GM12891 (cell line): Measurements from ENCODE around the gene FARS2.

Experiments used
- DNase-seq: peaks from one replicate; pipeline ENCODE4 v3.0.0; 2011; ENCODE audit warnings: low spot score; ENCODE audit not compliant: insufficient read length
- FAIRE-seq: peaks from 2 replicates; lab custom pipeline; 2011; peaks lifted over from hg19 to GRCh38; lab: Jason Lieb, UNC
- PAX5 ChIP-seq: IDR thresholded peaks from 2 replicates; pipeline ENCODE4 v1.6.1; 2011; ENCODE audit warnings: low read length, moderate library complexity, mild to moderate bottlenecking; ENCODE audit not compliant: insufficient read depth, severe bottlenecking
- POLR2A ChIP-seq: IDR thresholded peaks from 2 replicates; pipeline ENCODE4 v1.6.1; 2011; ENCODE audit warnings: low read depth, low read length, control low read depth
- POLR2AphosphoS5 ChIP-seq: IDR thresholded peaks from 2 replicates; pipeline ENCODE4 v1.6.1; 2011; ENCODE audit warnings: low read depth, low read length, control low read depth
- POU2F2 ChIP-seq: IDR thresholded peaks from 2 replicates; pipeline ENCODE4 v1.6.1; 2011; ENCODE audit warnings: low read depth, mild to moderate bottlenecking, control low read depth, low read length, moderate library complexity
- SPI1 ChIP-seq: IDR thresholded peaks from 2 replicates; pipeline ENCODE4 v1.6.1; 2011; ENCODE audit warnings: low read depth, low read length, control low read depth
- TAF1 ChIP-seq: IDR thresholded peaks from 2 replicates; pipeline ENCODE4 v1.6.1; 2011; ENCODE audit warnings: low read depth, low read length, control low read depth

FARS2 gene

GRCh38 chr6:5589422-5590141, 328.3 kb downstream of the FARS2 start:
- no peak for DNase-seq
- TF ChIP-seq SPI1 (no peak), POLR2A (no peak), POLR2AphosphoS5 (no peak), POU2F2 (no peak), PAX5 (no peak), TAF1 (no peak)
- FAIRE-seq = no peak

GRCh38 chr6:5590187-5590586, 328.9 kb downstream of the FARS2 start:
- DNase-seq (no peak), FAIRE-seq (no peak)
- no peak for TF ChIP-seq POLR2AphosphoS5

- TF ChIP-seq POU2F2 (no peak), POLR2AphosphoS5 (no peak), TAF1 (no peak), SPI1 (no peak), POLR2A (no peak), PAX5 (no peak)
- FAIRE-seq = no peak
- no peak for DNase-seq
Observed at GRCh38 chr6:5592886-5593519, 331.7 kb downstream of the FARS2 start.

- DNase-seq = no peak
- TF ChIP-seq POU2F2 = no peak
- TF ChIP-seq POLR2AphosphoS5 = no peak
- TF ChIP-seq PAX5 = no peak
- FAIRE-seq = no peak
Observed at GRCh38 chr6:5595184-5595583, 333.9 kb downstream of the FARS2 start.

GRCh38 chr6:5597413-5597812, 336.1 kb downstream of the FARS2 start:
- TF ChIP-seq SPI1 (no peak), POU2F2 (no peak), POLR2A (no peak), POLR2AphosphoS5 (no peak), PAX5 (no peak), TAF1 (no peak)
- DNase-seq = no peak
- no peak for FAIRE-seq

GRCh38 chr6:5598123-5598522, 336.8 kb downstream of the FARS2 start:
- no peak for DNase-seq
- TF ChIP-seq POLR2AphosphoS5 = no peak
- TF ChIP-seq POLR2A = no peak
- no peak for TF ChIP-seq TAF1
- no peak for TF ChIP-seq SPI1
- no peak for TF ChIP-seq POU2F2
- TF ChIP-seq PAX5 = no peak
- no peak for FAIRE-seq

GRCh38 chr6:5599127-5599526, 337.8 kb downstream of the FARS2 start:
- FAIRE-seq = no peak
- TF ChIP-seq SPI1 (no peak), POLR2AphosphoS5 (no peak), POU2F2 (no peak), PAX5 (no peak), POLR2A (no peak), TAF1 (no peak)
- no peak for DNase-seq

- DNase-seq = no peak
- FAIRE-seq = no peak
- TF ChIP-seq TAF1 = no peak
- no peak for TF ChIP-seq POU2F2
- TF ChIP-seq POLR2A = no peak
- TF ChIP-seq POLR2AphosphoS5 = no peak
- no peak for TF ChIP-seq SPI1
- no peak for TF ChIP-seq PAX5
Observed at GRCh38 chr6:5605937-5606336, 344.6 kb downstream of the FARS2 start.

GRCh38 chr6:5606546-5606945, 345.2 kb downstream of the FARS2 start:
- FAIRE-seq (no peak), DNase-seq (no peak)
- TF ChIP-seq POU2F2 (no peak), PAX5 (no peak), POLR2AphosphoS5 (no peak), TAF1 (no peak), SPI1 (no peak), POLR2A (no peak)

GRCh38 chr6:5610640-5611039, 349.3 kb downstream of the FARS2 start:
- DNase-seq (no peak), FAIRE-seq (no peak)
- TF ChIP-seq SPI1 (no peak), POLR2AphosphoS5 (no peak), TAF1 (no peak), POU2F2 (no peak), PAX5 (no peak), POLR2A (no peak)
